Activated CD4-positive, alpha-beta T cell treated with anti-CD3 and anti-CD28 coated beads for 4 hours (primary cell): ENCODE results near the gene OR7D4.
"Not testable (repeated sequence)": the region's sequence is repeated elsewhere in the genome, so short reads cannot be mapped to it uniquely, and the experiment has no call there.

Experiments used
- DNase-seq, 2 donors: peaks; one replicate each; pipeline ENCODE4 v3.0.0-alpha.2; 2020

The OR7D4 gene

GRCh38 chr19:9219489-9219888 is at the start of gene OR7D4:
OR7D4 (minus strand) TSS chr19:9219589; CDS start chr19:9214837, 4,752 bp downstream.
- DNase-seq, result no peak

GRCh38 chr19:9251236-9251635 is 31.8 kb upstream of the OR7D4 start:
- no peak for DNase-seq

- no peak for DNase-seq
These were observed 31.2 kb upstream of the OR7D4 start, which contains the start of gene OR7E24 for GRCh38 chr19:9250630-9251029. OR7E24 (plus strand) TSS chr19:9250930; CDS start chr19:9251044, 114 bp downstream.

- peak; percentile 57 to 60 for DNase-seq
These were observed 13.8 kb downstream of the OR7D4 start for GRCh38 chr19:9205501-9206113.

GRCh38 chr19:9198044-9198443 is 21.3 kb downstream of the OR7D4 start:
- not testable (repeated sequence) for DNase-seq

GRCh38 chr19:9189535-9189934 is 29.9 kb downstream of the OR7D4 start:
- no peak for DNase-seq

- no peak for DNase-seq
These were observed 32.2 kb downstream of the OR7D4 start for GRCh38 chr19:9187191-9187590.

GRCh38 chr19:9183000-9183399 is 36.4 kb downstream of the OR7D4 start:
- DNase-seq, result no peak

GRCh38 chr19:9178901-9179300 is 40.5 kb downstream of the OR7D4 start, which contains the start of gene OR7D2:
OR7D2 (plus strand) TSS chr19:9178979; CDS start chr19:9185782, 6,803 bp downstream.
- no peak for DNase-seq

- no peak for DNase-seq
These were observed 44.1 kb downstream of the OR7D4 start for GRCh38 chr19:9175326-9175725.

- no peak for DNase-seq
These were observed 47.9 kb downstream of the OR7D4 start for GRCh38 chr19:9171393-9171991.

GRCh38 chr19:9166846-9167245 is 52.5 kb downstream of the OR7D4 start:
- DNase-seq, result no peak

GRCh38 chr19:9165261-9165660 is 54.1 kb downstream of the OR7D4 start:
- no peak for DNase-seq

- DNase-seq, result no peak
These were observed 58.0 kb downstream of the OR7D4 start for GRCh38 chr19:9161427-9161826.
